ENCODE measurements around the gene POU3F3. TPM values are rescaled to one million over a fixed set of nuclear protein-coding genes. Genes with fewer than 3 reads are reported as not detected.

Gene POU3F3
- total and polyA plus RNA-seq, 2 of the 8 experiments (the other 6 are each of a cell fraction or from before 2014, with no cell fraction given) = 0.09 TPM; not detected in 1

- TF ChIP-seq HDAC2 (IDR thresholded peaks at IDR 0.05; ENCODE audit: borderline replicate concordance in 1 of 2, low read depth in 2 of 2, low read length in 2 of 2) (0 out of 4 replicates have a peak, but pooled peaks of 1 of the 2 experiments have one; percentile 14), SIRT6 (IDR thresholded peaks at IDR 0.05; ENCODE audit: low read length) (no peak), EP300 (IDR thresholded peaks at IDR 0.05; ENCODE audit: borderline replicate concordance in 1 of 2, low read depth in 2 of 2, low read length in 2 of 2) (no peak), POLR2A (IDR thresholded peaks at IDR 0.05; ENCODE audit: control extremely low read depth in 1 of 2, low read depth in 2 of 2, low read length in 2 of 2) (no peak), PHF8 (conservative IDR thresholded peaks at IDR 0.05; ENCODE audit: low read depth, low read length) (0 out of 2 replicates have a peak, but pooled peaks have one; percentile 29), KDM1A (IDR thresholded peaks at IDR 0.05; ENCODE audit: borderline replicate concordance, low read length) (peak; percentile 48; the same call in 1 of the 2 replicates), RNF2 (IDR thresholded peaks at IDR 0.05; ENCODE audit: borderline replicate concordance, low read depth, low read length, missing control alignments, poor library complexity, severe bottlenecking) (peak; percentile 2), KDM5A (IDR thresholded peaks at IDR 0.05; ENCODE audit: low read length) (no peak), CTCF (IDR thresholded peaks at IDR 0.05; ENCODE audit: control extremely low read depth in 1 of 3, insufficient read depth in 1 of 3, low read depth in 1 of 3, low read length in 3 of 3) (no peak), ATF3 (IDR thresholded peaks at IDR 0.05; ENCODE audit: insufficient read depth, low read depth, low read length) (no peak), TBP (IDR thresholded peaks at IDR 0.05; ENCODE audit: low read depth, low read length) (no peak), BACH1 (IDR thresholded peaks at IDR 0.05; ENCODE audit: low read length) (peak; percentile 95), MAFK (IDR thresholded peaks at IDR 0.05; ENCODE audit: low read depth, low read length) (peak; percentile 78; the same call in 1 of the 2 replicates), CBX5 (IDR thresholded peaks at IDR 0.05; ENCODE audit: low read depth, low read length) (no peak), MAX (IDR thresholded peaks at IDR 0.05) (0 out of 2 replicates have a peak, but pooled peaks have one; percentile 8), USF2 (IDR thresholded peaks at IDR 0.05; ENCODE audit: low read length) (no peak), EZH2 (IDR thresholded peaks at IDR 0.05; ENCODE audit: low read depth, low read length, severe bottlenecking) (peak; percentile 17)
Measured at GRCh38 chr2:104844807-104845551, 8.9 kb upstream of the POU3F3 start (continued).
